Right ventricle myocardium superior (tissue), 1 donor: ENCODE measurements around the gene PRF1. TPM values are rescaled to one million over a fixed set of nuclear protein-coding genes. Genes with fewer than 3 reads are reported as not detected.
"Not testable (repeated sequence)": the region's sequence is repeated elsewhere in the genome, so short reads cannot be mapped to it uniquely, and the experiment has no call there.

Source experiments
- ATAC-seq: fragments of 200-7000 bp; cut with Tn5 transposase; one replicate; pipeline ENCODE4 v1.9.1; 2020; ENCODE audit warnings: mild to moderate bottlenecking; ENCODE audit not compliant: poor library complexity
- DNase-seq: peaks from one replicate; pipeline ENCODE4 v3.0.0-alpha.2; 2020
- intact Hi-C: fragments of 100-400 bp; cut with DNase I; formaldehyde crosslinking; loops from one replicate; pipeline ENCODE4 v1.11.2; 2022
- total RNA-seq: library from RNA; stranded (reverse); fragmentation: NEBNext Ultra II Directional; extraction: Animal tissue kit (Norgen Biotek cat#: 25700); gene quantifications from one replicate; pipeline ENCODE4 v1.2.1, GENCODE V29; 2021
- donor health status: DM: no; HTN: yes; CAD: no; lungs with severe emphysema.

Gene PRF1
- total RNA-seq, 1 donor from 2014 or later: 2.2 TPM

DNA sequence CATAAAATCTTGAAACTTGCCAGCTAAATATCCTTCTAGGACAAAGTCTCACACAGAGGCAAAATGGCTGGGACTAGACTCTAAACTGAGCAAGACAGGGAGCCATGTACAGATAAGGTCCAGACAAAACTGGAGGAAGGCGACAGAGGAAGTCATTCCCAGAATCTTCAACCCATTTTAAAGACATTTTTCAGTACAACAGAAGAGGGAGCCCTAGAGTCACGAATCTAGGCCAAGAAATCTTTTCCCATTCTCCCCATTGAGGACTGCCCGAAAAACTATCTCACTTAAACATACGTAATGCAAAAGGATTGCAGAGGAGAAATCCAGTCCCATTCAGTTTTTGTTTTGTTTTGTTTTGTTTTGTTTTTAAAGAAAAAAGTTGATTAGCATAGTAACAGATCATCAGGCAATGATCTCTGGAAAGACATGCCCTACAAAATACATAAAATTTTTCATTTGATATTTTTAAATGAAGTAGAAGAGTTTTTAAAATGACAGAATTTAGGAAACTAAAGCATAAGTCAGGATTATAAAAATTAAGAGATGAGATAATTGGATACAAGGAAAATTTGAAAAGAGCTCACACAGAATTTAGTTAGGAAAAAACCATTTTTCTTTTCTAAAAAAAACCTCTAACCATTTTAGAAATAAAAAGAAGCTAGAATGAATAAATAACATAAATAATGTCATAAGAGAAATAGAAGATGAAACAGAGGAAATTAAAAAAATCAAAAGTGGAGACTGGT lies 16.9 kb upstream of the PRF1 start:
- intact Hi-C loops: no loop called here
- no peak for DNase-seq
- no peak for ATAC-seq

DNA sequence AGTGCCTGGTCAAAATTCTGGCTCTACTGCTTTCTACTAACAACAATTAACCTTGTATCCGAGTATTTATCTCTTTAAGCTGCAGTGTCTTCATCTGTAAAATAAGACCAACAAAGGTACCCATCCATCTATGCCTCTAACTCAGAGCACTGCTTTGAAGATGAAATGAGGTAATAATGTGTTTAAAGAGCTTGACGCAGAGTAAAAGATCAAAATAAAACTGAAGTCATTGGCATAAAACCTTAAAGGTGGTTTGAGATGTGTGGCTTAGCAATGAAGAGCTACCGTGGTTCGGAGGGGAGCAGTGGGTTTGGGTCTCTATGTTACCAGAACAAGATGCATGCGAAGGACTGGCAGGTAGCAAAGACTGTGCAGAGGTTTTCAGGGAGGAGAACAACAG lies 16.1 kb upstream of the PRF1 start:
- DNase-seq: no peak
- ATAC-seq: no peak
- intact Hi-C loops: no loop called here

DNA sequence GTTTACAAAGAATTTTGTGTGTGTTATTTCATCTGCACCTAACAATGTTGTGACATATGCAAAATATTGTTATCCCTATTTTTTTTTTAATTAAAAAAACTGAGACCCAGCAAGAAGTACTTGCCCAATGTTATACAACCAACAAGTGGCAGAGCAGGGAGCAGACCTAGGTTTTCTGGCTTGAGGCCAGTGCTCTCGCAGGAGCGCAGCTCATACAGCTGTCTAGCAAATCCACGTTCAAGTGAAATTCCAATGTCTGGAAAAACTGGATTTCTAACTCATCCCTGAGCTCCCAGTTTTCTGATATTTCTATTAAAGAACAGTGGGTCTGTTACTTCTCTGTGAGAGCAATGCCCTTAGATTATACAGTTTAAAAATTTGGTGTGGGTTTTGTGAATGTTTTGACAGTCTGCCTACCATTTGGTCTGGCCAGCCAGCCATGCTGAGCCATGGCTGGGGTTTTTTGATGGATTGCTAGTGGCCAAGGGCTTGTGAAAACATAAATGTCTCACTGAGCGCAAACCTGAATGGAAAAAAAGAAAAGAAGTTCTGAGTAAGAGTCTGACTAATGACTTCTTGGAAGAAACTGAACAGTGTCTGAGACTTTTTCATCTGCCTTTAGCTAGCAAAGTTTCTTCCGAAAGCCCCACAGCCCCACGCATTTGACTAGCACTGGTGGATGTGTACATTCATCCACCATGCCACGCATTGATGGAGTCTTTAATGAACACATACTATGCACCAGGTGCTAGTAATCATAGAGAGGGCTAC lies 15.4 kb upstream of the PRF1 start:
- DNase-seq (no peak), ATAC-seq (peak; percentile 43)
- intact Hi-C loops: no loop called here

DNA sequence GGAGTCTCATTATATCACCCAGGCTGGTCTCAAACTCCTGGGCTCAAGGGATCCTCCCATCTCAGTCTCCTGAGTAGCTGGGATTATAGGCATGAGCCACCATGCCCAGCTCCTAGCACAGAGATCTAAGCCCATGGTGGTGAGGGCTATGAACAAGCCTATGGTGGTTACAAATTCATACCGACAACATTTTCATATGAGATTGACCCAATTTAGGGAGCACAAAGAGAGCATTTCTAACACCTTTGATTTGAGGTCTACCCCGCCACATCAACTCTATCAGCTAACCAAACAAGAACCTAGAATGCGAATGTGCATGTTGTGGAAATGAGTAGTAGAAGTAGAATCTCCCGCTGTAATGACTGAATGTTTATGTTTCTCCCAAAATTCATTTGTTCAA lies 14.2 kb upstream of the PRF1 start:
- no peak for DNase-seq
- intact Hi-C loops: no loop called here

DNA sequence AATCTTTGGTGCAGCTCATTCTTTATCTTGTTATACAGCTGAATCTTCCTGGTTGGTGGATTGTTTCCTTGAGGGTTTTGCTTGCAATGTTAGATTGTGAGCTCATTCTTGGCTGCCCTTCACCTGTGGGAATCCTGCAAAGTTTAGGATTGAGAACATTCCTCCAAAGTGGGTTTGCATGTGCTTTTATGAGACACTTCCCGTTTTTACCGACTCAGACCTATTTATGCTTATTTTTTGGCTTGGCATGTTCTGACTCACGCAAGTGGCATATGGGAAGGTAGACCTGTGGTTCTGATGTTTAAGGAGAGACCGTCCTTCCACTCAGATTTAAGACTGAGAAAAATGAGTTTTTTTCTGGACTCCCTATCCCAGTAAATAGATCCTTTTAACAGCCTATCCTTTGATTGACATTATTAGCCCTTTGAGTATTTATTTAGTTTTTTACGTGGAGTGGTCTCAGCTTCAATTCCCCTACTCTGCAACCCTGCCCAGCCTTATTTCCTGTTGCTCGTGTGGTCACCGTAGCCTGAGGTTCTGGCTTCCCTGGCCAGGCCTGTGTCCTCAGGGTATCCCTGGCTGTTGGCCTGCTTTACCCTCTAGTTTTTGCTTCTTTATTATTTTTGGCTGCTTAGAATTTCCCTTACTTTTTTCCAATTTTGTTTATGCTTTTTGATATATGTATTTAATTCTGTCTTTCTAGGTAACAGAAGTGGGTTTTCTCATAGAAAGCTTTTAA lies 13.4 kb upstream of the PRF1 start:
- DNase-seq (no peak), ATAC-seq (no peak)
- intact Hi-C loops: no loop called here

More for the DNA sequence above, 14.2 kb upstream of the PRF1 start:
- no peak for ATAC-seq

DNA sequence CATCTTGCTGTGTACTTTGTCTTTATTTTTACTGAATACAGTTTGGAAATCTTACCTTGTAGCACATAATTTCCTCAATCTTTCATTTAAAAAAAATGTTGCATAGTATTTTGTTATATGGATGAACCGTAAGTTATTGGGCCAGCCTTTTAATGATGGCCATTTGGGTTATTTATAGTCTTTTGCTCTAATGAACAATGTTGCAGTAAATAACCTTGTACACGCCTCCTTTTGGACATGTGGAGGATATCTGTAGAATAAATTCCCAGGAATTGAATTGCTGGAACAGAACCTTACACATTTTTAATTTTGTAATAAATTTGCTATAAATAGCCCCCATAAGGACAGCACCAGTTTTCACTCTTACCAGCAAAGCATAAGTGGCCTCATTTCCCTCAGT lies 12.7 kb upstream of the PRF1 start:
- DNase-seq (no peak), ATAC-seq (no peak)
- intact Hi-C loops: no loop called here

DNA sequence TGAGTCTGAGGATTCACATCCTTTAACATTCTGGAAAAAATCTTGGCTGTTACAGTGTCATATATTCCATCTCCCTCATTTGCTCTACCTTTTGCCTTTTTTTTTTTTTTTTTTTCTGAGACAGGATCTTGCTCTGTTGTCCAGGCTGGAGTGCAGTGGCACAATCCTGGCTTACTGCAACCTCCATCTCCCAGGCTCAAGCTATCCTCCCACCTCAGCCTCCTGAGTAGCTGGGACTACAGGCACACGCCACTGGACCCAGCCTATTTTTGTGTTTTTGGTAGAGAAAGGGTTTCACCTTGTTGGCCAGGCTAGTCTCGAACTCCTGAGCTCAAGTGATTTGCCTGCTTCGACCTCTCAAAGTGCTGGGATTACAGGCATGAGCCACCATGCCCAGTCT lies 11.8 kb upstream of the PRF1 start:
- DNase-seq, ATAC-seq, intact Hi-C loops: not testable (repeated sequence)

DNA sequence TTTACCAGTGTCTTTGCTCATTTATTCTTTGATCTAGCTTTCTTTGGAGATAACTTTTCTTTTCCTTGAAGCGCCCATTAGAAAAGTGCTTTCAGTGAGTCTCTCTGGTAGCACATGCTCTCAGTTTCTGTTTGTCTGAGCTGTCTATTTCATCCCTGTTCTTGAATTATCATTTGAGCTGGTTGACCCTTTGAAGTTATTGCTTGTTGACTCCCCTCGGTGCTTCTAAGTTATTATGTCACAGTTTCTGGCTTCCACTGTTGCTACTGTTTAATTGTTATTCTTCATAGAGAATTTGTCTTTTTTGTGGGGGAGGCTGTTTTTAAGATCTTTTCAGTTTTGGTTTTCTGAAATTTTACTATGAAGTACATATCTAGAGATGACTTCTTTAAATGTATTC lies 11.4 kb upstream of the PRF1 start:
- intact Hi-C loops: no loop called here
- ATAC-seq (no peak), DNase-seq (no peak)

DNA sequence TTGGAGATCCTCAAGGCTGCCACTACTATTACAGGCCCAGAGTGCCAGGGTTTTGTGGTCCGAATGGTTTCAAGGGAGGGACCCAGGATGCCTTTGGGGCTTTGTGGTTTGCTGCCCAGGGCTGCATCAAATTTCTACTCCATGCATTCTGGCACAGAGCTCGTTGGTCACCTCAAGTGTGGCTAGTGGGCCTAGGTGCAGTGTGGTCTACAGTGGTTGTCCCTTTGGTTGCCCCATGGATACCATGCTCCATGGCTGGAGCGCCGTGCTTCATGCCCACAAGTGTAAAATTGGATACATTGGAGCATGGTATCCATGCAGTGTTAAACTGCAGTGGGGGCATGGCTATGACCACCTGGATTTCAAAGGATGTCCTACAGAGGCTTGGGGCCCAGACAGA lies 5.4 kb upstream of the PRF1 start:
- intact Hi-C loops: no loop called here
- no peak for ATAC-seq
- no peak for DNase-seq

DNA sequence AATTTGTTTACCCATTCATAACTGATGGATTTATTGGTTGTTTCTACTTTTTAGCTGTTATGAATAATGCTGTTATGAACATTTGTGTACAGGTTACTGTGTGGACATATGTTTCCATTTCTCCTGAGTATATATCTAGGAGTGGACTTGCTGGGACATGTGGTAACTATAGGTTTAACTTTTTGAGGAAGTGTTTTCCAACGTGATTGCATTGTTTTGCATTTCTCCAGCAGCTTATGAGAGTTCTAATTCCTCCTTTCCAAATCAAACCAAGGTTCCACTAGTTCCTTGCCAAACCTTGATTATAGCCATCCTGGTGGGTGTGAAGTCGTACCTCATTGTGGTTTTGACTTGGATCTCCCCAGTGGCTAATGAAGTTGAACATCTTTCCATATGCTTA lies 2.6 kb upstream of the PRF1 start:
- DNase-seq: no peak
- intact Hi-C loops: no loop called here

DNA sequence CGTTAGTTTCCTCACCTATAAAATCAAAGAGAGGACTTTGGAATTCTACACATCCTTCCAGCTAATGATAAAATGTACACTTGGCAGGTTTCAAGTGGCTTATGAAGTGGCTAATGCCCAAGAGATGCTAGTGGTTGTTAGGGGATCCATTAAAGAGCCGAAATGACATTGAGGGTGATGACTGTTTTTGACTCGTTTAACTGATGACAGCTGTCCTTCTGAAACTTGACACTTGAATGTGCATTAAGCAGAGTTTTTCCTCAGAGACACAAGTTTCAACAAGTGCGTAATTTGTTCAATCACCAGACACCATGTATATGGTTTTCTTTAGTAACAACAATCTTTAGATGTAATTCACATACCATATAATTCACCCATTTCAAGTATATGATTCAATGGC lies 1.6 kb upstream of the PRF1 start:
- no peak for DNase-seq
- intact Hi-C loops: no loop called here
- ATAC-seq: no peak

More for the DNA sequence above, 2.6 kb upstream of the PRF1 start:
- ATAC-seq: no peak

DNA sequence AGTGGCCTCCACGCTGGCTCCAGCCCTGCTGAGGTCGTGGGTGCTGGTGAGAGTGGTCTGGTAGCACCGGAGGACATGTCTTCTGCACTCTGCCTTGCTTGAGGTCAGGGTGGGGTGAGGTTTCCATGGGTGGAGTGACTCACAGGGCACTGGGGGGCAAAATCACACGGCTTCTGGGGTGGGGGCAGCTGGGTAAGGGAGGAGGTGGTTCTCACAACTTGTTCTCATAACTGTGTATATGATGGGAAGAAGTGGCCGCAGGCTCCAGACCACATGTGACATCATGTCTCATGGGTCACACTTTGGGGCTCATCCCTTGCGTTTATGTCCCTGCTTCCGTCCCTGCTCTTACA lies 884 bp upstream of the PRF1 start:
- peak; percentile 20 for ATAC-seq
- intact Hi-C loops: no loop called here
- DNase-seq: no peak

DNA sequence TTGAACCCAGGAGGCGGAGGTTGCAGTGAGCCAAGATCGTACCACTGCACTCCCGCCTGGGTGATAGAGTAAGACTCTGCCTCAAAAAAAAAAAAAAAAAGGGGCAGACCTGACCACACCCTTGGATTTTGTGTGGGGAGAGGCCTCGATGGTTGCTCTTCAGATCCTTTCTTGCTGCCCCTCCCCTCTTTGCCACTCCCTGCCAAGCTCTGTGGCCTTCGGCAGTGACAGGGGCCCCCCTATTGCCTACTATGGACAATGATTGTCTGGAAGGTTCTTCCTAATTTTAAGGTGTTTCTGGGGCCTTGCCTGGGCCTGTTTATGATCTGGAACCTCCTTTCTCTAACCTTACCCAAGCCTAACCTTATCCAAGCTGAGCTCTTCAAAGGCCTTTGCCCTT lies 795 bp downstream of the PRF1 start:
- DNase-seq: no peak
- ATAC-seq: no peak
- intact Hi-C loops: no loop called here

DNA sequence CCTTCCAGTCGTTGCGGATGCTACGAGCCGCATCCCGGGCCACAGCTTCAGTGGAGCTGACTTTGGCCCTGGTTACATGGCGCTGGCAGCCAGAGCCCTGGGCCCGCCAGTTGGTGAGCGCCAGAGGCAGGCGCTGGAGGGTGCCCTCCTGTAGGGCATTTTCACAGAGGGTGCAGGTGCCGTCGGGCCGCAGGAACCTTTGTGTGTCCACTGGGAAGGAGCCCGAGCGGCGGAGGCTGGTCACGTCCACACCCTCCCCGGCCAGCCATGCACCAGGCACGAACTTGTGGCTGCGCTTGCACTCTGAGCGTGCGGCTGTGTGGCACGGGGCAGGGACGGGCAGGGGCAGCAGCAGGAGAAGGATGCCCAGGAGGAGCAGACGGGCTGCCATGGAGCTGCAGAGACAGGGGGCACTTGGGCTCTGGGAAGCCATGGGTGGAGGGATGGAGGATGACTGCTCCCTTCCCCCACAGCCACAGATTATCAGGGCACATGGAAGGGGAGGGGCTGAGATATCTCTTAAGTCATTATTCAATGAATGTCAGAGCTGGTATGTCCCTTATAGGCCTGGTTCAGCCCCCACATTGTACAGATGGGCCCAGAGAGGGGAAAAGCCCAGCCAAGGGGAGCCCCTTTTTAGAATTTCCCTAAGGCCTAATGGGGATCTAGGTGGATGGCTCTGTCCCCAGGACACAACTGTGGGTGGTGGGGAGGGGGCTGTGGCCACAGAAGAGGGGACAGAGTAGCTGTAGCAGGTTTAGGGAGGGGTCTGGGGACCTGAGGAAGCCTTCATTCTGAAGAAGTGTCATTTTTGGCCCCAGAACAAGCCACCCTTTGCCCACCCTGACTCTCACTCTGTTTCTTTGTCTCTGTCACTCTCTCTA lies 1.8 kb downstream of the PRF1 start:
- DNase-seq (no peak), ATAC-seq (no peak)
- intact Hi-C loops: no loop called here

DNA sequence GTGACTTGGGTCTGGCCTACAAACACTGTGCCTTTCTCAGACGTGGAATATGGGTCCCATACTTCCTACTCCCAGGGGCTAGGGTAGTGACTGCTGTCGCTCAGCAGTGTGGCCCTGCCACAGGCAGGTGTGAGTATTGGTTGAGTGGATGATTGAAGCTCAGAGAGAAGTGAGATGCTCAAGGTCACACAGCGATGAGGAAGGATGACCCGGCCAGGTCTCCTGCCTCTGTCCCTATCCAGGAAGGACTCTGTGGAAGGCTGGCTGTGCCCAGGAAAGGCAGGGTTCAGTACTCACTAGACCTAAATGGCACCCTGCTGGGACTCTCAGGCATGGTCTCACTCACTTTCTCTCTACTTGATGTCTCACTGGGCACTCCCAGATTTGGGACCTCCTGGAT lies 2.8 kb downstream of the PRF1 start:
- no peak for DNase-seq
- no peak for ATAC-seq
- intact Hi-C loops: no loop called here

DNA sequence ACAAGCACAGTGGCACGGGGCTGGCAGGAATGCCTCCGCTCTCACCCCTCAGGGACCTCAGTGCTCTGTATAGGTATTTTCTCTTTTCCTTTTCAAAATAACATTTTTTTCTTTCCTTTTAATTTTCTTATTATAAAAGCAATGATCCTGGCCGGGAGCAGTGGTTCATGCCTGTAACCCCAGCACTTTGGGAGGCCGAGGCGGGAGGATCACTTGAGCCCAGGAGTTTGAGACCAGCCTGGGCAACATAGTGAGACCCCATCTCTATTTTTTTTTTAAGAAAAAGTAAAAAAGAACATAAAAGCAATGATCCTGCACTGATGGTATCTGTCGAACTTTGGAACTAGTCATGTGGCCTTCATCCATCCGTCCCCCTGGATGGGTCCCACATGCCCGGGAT lies 3.2 kb downstream of the PRF1 start:
- ATAC-seq: no peak
- no peak for DNase-seq
- intact Hi-C loops: no loop called here

DNA sequence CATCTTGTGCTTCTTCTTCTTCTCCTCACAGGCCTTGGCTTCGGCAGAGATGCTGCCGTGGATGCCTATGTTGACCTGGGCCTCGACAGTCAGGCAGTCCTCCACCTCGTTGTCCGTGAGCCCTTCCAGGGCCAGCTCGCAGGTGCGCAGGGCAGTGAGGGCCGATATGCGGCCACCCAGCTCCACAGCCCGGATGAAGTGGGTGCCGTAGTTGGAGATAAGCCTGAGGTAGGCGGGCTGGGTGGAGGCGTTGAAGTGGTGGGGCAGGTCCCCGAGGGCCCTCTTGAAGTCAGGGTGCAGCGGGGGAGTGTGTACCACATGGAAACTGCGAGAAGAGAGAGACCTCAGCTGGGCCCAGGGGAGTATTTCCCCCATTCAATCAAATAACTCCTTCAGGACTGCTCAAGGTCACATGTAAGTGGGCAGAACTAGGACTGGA lies 3.7 kb downstream of the PRF1 start:
- intact Hi-C loops: no loop called here
- ATAC-seq (no peak), DNase-seq (no peak)

DNA sequence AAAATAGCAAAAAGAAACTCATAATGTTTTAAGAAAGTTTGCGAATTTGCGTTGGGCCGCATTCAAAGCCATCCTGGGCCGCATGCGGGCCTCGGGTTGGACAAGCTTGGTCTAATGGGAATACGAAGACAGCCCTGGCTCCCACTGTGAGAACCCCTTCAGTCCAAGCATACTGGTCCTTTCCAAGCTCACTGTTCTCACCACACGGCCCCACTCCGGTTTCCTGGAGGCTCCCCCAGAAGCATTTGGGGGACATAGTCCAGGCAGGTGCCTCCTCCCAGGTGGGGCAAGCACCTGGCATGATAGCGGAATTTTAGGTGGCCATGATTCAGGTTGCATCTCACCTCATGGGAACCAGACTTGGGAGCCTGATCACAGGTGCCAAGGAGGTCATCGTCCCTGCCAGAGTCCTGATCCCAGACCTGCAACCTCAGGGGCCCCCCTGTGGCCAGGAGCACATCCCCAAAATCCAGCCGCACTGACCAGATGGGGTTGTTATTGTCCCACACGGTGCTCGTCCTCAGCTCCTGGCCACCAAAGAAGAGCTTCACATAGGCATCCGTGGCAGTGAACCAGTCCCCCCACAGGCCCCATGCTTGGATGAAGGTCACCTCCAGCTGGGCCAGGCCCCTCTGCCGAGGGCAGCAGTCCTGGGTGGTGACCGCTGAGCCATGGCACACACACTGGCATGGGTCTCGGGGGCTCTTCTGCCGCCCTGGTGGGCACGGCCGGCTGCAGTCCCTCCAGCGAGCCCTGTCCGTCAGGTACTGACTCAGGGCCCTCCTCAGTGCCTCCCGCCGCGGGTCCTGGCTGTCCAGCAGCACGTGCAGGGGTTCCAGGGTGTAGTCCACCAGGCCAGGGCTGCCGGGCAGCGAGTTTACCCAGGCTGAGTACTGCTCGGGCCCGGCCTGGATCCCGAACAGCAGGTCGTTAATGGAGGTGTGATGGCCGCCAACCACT lies 4.4 kb downstream of the PRF1 start:
- ATAC-seq (no peak), DNase-seq (no peak)
- intact Hi-C loops: no loop called here
